Measurements from ENCODE around the gene NET1.

NET1 gene

GRCh38 chr10:5479481-5480161, 67.3 kb downstream of the NET1 start:
- no peak for DNase-seq (ENCODE audit: low read depth in 1 of 2, low spot score in 1 of 2)

GRCh38 chr10:5480162-5480941, 68.0 kb downstream of the NET1 start:
- DNase-seq (ENCODE audit: low read depth in 1 of 2, low spot score in 1 of 2), result no peak

GRCh38 chr10:5481121-5481520, 68.8 kb downstream of the NET1 start:
- DNase-seq (ENCODE audit: low read depth in 1 of 2, low spot score in 1 of 2), result no peak

- DNase-seq (ENCODE audit: low read depth in 1 of 2, low spot score in 1 of 2), result no peak
These were observed 69.7 kb downstream of the NET1 start for GRCh38 chr10:5482016-5482415.

GRCh38 chr10:5484205-5484604, 71.8 kb downstream of the NET1 start:
- DNase-seq (ENCODE audit: low read depth in 1 of 2, low spot score in 1 of 2), result no peak

- no peak for DNase-seq (ENCODE audit: low read depth in 1 of 2, low spot score in 1 of 2)
These were observed 72.9 kb downstream of the NET1 start for GRCh38 chr10:5485290-5485689.

- no peak for DNase-seq (ENCODE audit: low read depth in 1 of 2, low spot score in 1 of 2)
These were observed 73.8 kb downstream of the NET1 start for GRCh38 chr10:5485948-5486852.

- no peak for DNase-seq (ENCODE audit: low read depth in 1 of 2, low spot score in 1 of 2)
These were observed 74.5 kb downstream of the NET1 start for GRCh38 chr10:5486853-5487235.

- DNase-seq (ENCODE audit: low read depth in 1 of 2, low spot score in 1 of 2), result no peak
These were observed 76.2 kb downstream of the NET1 start for GRCh38 chr10:5488272-5489161.

- DNase-seq (ENCODE audit: low read depth in 1 of 2, low spot score in 1 of 2), result no peak
These were observed 77.7 kb downstream of the NET1 start for GRCh38 chr10:5490032-5490431.

- no peak for DNase-seq (ENCODE audit: low read depth in 1 of 2, low spot score in 1 of 2)
These were observed 78.5 kb downstream of the NET1 start for GRCh38 chr10:5490698-5491464.

- no peak for DNase-seq (ENCODE audit: low read depth in 1 of 2, low spot score in 1 of 2)
These were observed 79.1 kb downstream of the NET1 start for GRCh38 chr10:5491477-5491876.

- no peak for DNase-seq (ENCODE audit: low read depth in 1 of 2, low spot score in 1 of 2)
These were observed 80.0 kb downstream of the NET1 start for GRCh38 chr10:5492322-5492855.

GRCh38 chr10:5492929-5493576, 80.7 kb downstream of the NET1 start:
- DNase-seq (ENCODE audit: low read depth in 1 of 2, low spot score in 1 of 2), result no peak

GRCh38 chr10:5493691-5494090, 81.3 kb downstream of the NET1 start:
- DNase-seq (ENCODE audit: low read depth in 1 of 2, low spot score in 1 of 2), result no peak

- DNase-seq (ENCODE audit: low read depth in 1 of 2, low spot score in 1 of 2), result no peak
These were observed 82.3 kb downstream of the NET1 start for GRCh38 chr10:5494611-5495010.

GRCh38 chr10:5496261-5497250, 84.2 kb downstream of the NET1 start:
- DNase-seq (ENCODE audit: low read depth in 1 of 2, low spot score in 1 of 2), result no peak

- no peak for DNase-seq (ENCODE audit: low read depth in 1 of 2, low spot score in 1 of 2)
These were observed 84.9 kb downstream of the NET1 start for GRCh38 chr10:5497289-5497688.
